HG02943 (cell line): ENCODE measurements around the gene AURKAIP1.
"Not testable (repeated sequence)": the region's sequence is repeated elsewhere in the genome, so short reads cannot be mapped to it uniquely, and the experiment has no call there.

Source experiments
- ATAC-seq: cut with Tn5 transposase; IDR thresholded peaks from one replicate; pipeline ENCODE4 v1.9.1; 2021; ENCODE audit warnings: mild to moderate bottlenecking, low read depth, moderate library complexity; ENCODE audit not compliant: unreplicated experiment

The AURKAIP1 gene

GRCh38 chr1:1388078-1388472 lies 13.1 kb upstream of the AURKAIP1 start:
- ATAC-seq: no peak

- ATAC-seq: no peak
These were observed 12.4 kb upstream of the AURKAIP1 start for GRCh38 chr1:1387098-1388077.

- ATAC-seq: no peak
These were observed 10.9 kb upstream of the AURKAIP1 start for GRCh38 chr1:1385931-1386330.

- ATAC-seq: not testable (repeated sequence)
These were observed 10.3 kb upstream of the AURKAIP1 start for GRCh38 chr1:1385339-1385738.

- no peak for ATAC-seq
These were observed 6.3 kb upstream of the AURKAIP1 start for GRCh38 chr1:1381294-1381693.

GRCh38 chr1:1380860-1381259 lies 5.9 kb upstream of the AURKAIP1 start:
- ATAC-seq: no peak

GRCh38 chr1:1377540-1378205 lies 2.7 kb upstream of the AURKAIP1 start:
- ATAC-seq: no peak

GRCh38 chr1:1376551-1377226 lies 1.7 kb upstream of the AURKAIP1 start:
- ATAC-seq: no peak

GRCh38 chr1:1374589-1374928 lies 448 bp downstream of the AURKAIP1 start:
- peak; percentile 11 for ATAC-seq

- ATAC-seq: no peak
These were observed 1.0 kb downstream of the AURKAIP1 start for GRCh38 chr1:1373815-1374588.

- no peak for ATAC-seq
These were observed 1.8 kb downstream of the AURKAIP1 start for GRCh38 chr1:1373051-1373814.

GRCh38 chr1:1371746-1372711 lies 3.0 kb downstream of the AURKAIP1 start:
- ATAC-seq: no peak

- no peak for ATAC-seq
These were observed 3.7 kb downstream of the AURKAIP1 start for GRCh38 chr1:1371364-1371745.

GRCh38 chr1:1370771-1371300 lies 4.2 kb downstream of the AURKAIP1 start:
- no peak for ATAC-seq

- ATAC-seq: not testable (repeated sequence)
These were observed 4.9 kb downstream of the AURKAIP1 start for GRCh38 chr1:1370094-1370493.

- no peak for ATAC-seq
These were observed 7.7 kb downstream of the AURKAIP1 start for GRCh38 chr1:1367315-1367714.

- no peak for ATAC-seq
These were observed 8.3 kb downstream of the AURKAIP1 start for GRCh38 chr1:1366699-1367066.

- ATAC-seq: no peak
These were observed 8.9 kb downstream of the AURKAIP1 start for GRCh38 chr1:1365875-1366698.
